Activated CD4-positive, alpha-beta memory T cell treated with anti-CD3 and anti-CD28 coated beads, Interleukin-2, amount 10 ng/mL, durations not matched to agents 7 days and 5 days (primary cell): ENCODE measurements around the gene APC2. TPM values are rescaled to one million over a fixed set of nuclear protein-coding genes. Genes with fewer than 3 reads are reported as not detected.

ENCODE experiments used
- CTCF ChIA-PET: fragments of 350-600 bp; sonication (Branson Sonifier 250); formaldehyde crosslinking; loops from one replicate; lab custom pipeline; 2021; ENCODE audit warnings: antibody characterized with exemption, inconsistent platforms; lab: Charles Lee
- POLR2A ChIA-PET: fragments of 350-600 bp; sonication (Branson Sonifier 250); formaldehyde crosslinking; loops from one replicate; lab custom pipeline; 2021; ENCODE audit warnings: antibody characterized with exemption; lab: Charles Lee
- DNase-seq: peaks from one replicate; pipeline ENCODE4 v3.0.0-alpha.2; 2020
- H3K27ac Mint-ChIP-seq: one replicate; pipeline ENCODE4 v1.8.0; 2021; ENCODE audit warnings: mild to moderate bottlenecking, mixed read lengths
- H3K27me3 Mint-ChIP-seq: one replicate; pipeline ENCODE4 v1.8.0; 2021; ENCODE audit warnings: mixed read lengths
- H3K36me3 Mint-ChIP-seq: one replicate; pipeline ENCODE4 v1.8.0; 2021; ENCODE audit warnings: low read depth, mixed read lengths
- H3K4me1 Mint-ChIP-seq: one replicate; pipeline ENCODE4 v1.8.0; 2021; ENCODE audit warnings: mixed read lengths
- H3K4me3 Mint-ChIP-seq: one replicate; pipeline ENCODE4 v1.8.0; 2021; ENCODE audit warnings: mild to moderate bottlenecking, mixed read lengths
- H3K9me3 Mint-ChIP-seq: one replicate; pipeline ENCODE4 v1.8.0; 2021; ENCODE audit warnings: mixed read lengths
- total RNA-seq, 2 experiments: library from RNA; stranded (reverse); gene quantifications; one replicate each; pipeline ENCODE4 v1.2.3, GENCODE V29; 2021

Gene APC2
- total RNA-seq, 2 experiments from 2014 or later = 0.03 TPM; not detected in 1

DNA sequence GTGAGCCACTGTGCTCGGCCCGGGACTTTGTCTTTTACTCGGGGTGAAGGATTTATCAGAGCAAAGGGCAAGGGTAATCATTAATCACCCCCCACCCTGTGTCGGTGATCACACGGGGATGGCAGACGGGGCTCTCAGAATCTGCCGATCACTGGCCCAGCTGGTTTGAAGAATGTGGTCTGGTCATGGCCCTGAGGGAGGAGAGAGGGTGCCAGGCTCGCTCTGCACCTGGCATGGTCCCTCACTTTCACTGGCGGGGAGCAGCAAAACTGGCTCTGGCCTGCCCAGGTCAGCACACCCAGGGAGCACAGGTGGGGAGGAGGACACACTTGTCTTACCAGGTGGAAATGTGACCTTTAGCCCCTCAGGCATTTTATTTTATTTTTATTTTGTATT lies 51.3 kb downstream of the APC2 start:
- Mint-ChIP-seq H3K9me3 (no peaks in the 10 kb centered on the region), H3K36me3 (no peaks in the 10 kb centered on the region), H3K4me1 (peaks cover 5% of the 10 kb centered on the region), H3K27ac (no peak overlapping the region), H3K4me3 (no peak overlapping the region), H3K27me3 (peaks cover 14% of the 10 kb centered on the region)
- no peak for DNase-seq
- CTCF ChIA-PET = no interaction called here
- POLR2A ChIA-PET = no interaction called here

DNA sequence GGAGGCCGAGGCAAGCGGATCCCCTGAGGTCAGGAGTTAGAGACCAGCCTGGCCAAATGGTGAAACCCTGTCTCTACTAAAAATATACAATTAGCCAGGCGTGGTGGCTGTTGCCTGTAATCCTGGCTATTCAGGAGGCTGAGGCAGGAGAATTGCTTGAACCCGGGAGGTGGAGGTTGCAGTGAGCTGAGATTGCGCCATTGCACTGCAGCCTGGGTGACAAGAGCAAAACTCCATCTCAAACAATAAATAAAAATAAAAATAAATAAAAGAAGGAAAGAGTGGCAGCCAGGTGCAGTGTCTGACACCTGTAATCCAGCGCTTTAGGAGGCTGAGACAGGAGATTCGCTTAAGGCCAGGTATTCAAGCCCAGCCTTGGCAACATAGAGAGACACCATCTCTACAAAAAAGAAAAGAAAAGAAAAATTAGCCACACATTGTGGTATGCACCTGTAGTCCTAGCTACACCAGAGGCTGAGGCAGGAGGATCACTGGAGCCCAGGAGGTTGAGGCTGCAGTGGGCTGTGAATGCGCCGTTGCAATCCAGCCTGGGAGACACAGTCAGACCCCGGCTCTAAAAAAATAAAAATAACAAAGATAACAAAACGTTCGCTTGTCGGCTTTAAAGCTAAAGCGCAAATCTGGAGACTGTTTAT lies 52.6 kb downstream of the APC2 start:
- peaks cover 6% of the 10 kb centered on the region for H3K4me1 Mint-ChIP-seq
- peaks cover 14% of the 10 kb centered on the region for H3K27me3 Mint-ChIP-seq
- no peak overlapping the region for H3K4me3 Mint-ChIP-seq
- no peaks in the 10 kb centered on the region for H3K9me3 Mint-ChIP-seq
- ChIA-PET POLR2A (no interaction called here), CTCF (interaction anchor here (0.6 to 1.2 kb wide), 3 partner anchors 8 to 44 kb away, joined by 3 read pairs; partner anchors contain the start of gene REEP6)
- DNase-seq = no peak
- no peaks in the 10 kb centered on the region for H3K36me3 Mint-ChIP-seq
- H3K27ac Mint-ChIP-seq = no peak overlapping the region

DNA sequence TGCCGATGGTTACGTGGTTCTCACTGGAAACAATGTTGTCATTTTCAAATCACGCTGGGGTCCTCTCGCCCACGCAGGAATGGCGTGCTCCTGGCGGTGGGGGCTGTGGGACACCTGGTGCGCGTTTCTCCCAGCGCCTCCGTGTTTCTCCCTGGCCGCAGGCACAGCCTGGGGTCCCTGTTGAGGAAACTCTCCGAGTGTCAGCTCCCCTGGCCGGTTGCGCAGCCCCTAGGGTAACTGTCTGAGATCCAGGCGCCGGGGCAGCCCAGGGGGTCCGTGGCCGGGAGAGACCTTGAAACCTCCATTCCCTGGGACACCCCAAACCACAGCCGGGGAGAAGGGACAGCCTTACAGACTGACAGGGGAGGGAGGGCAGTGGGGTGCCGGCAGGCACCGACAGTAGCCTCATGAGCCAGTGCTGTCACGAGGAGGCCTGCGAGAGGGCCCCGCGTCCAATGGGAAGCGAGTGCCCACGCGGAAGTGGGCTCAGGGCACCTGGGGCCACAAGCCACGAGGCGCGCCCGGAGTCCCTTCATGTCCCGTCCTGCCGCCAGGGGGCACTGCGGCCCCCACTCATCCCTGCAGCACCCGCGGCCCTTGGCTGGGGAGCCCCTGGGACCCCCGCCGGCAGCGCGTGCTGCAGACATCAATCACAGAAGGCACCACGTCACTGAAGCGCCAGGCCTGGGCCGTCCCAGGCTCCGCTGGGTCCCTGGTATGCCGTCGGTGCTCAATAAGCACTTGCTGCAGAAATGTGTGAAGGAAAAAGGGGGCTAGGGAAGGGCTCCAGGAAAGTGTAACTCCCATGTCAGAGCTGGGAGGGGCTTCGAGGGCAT lies 53.4 kb downstream of the APC2 start:
- Mint-ChIP-seq H3K4me3 (no peak overlapping the region), H3K4me1 (peaks cover 10% of the 10 kb centered on the region), H3K9me3 (no peaks in the 10 kb centered on the region), H3K27me3 (peaks cover 14% of the 10 kb centered on the region), H3K27ac (no peak overlapping the region), H3K36me3 (no peaks in the 10 kb centered on the region)
- ChIA-PET POLR2A (no interaction called here), CTCF (interaction anchor here (0.6 to 1.2 kb wide), 3 partner anchors 9 to 43 kb away, joined by 3 read pairs; partner anchors contain the start of gene REEP6)
- peak; percentile 72 for DNase-seq

DNA sequence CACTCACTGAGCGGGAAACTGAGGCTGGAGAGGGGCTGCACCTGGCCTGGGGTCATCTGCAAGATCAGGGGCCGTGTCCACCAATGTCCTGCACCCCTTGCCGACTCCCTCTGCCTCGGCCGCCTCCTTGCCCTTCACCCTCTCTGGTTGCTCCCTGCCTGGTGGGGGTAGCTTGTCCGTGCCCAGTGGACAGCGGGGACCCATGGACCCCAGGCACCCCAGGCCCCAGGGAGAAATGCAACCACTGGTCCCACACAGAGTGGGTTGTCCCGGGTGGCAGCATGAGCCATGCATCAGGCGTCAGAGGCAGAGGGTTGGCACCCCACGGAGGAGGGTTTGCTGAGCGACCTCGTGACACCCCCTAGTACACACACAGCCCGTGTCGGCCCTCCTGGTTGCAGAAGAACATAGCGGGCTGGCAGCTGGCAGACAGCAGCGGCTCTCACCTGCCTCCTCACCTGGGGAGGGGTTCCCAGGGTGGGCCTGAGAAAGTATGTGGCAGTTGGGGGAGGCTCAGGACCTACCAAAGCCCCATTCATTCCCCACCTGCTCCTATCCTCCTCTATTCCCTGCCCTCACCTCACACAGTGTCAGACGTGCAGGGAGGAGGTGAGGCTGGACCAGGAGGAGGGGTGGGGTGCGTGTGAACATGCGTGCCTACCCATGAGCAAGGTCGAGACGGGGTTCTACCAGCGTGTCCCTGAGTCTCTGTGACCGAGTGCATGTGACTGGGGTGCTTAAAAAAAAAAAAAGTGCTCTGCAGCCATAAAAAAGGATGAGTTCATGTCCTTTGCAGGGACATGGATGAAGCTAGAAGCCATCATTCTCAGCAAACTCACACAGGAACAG lies 54.2 kb downstream of the APC2 start:
- H3K27me3 Mint-ChIP-seq = peaks cover 16% of the 10 kb centered on the region
- no peaks in the 10 kb centered on the region for H3K36me3 Mint-ChIP-seq
- H3K9me3 Mint-ChIP-seq = no peaks in the 10 kb centered on the region
- ChIA-PET CTCF (no interaction called here), POLR2A (no interaction called here)
- peaks cover 10% of the 10 kb centered on the region for H3K4me1 Mint-ChIP-seq
- DNase-seq = no peak
- no peak overlapping the region for H3K4me3 Mint-ChIP-seq
- no peak overlapping the region for H3K27ac Mint-ChIP-seq

DNA sequence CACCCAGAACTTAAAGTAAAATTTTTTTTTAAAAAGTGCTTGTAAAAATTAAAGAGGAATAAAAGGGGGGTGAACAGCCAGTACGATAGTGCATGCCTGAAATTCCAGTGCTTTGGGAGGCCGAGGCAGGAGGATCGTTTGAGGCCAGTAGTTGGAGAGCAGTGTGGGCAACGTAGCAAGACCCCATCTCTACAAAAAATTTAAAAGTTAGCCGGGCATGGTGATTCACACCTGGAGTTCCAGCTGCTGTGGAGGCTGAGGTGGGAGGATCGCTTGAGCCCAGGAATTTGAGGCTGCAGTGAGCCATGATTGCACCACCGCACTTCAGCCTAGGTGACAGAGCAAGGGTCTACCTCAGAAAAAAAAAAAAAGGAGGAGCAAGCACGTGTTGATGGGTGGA lies 55.1 kb downstream of the APC2 start:
- CTCF ChIA-PET = no interaction called here
- no peak overlapping the region for H3K4me3 Mint-ChIP-seq
- H3K36me3 Mint-ChIP-seq = no peaks in the 10 kb centered on the region

DNA sequence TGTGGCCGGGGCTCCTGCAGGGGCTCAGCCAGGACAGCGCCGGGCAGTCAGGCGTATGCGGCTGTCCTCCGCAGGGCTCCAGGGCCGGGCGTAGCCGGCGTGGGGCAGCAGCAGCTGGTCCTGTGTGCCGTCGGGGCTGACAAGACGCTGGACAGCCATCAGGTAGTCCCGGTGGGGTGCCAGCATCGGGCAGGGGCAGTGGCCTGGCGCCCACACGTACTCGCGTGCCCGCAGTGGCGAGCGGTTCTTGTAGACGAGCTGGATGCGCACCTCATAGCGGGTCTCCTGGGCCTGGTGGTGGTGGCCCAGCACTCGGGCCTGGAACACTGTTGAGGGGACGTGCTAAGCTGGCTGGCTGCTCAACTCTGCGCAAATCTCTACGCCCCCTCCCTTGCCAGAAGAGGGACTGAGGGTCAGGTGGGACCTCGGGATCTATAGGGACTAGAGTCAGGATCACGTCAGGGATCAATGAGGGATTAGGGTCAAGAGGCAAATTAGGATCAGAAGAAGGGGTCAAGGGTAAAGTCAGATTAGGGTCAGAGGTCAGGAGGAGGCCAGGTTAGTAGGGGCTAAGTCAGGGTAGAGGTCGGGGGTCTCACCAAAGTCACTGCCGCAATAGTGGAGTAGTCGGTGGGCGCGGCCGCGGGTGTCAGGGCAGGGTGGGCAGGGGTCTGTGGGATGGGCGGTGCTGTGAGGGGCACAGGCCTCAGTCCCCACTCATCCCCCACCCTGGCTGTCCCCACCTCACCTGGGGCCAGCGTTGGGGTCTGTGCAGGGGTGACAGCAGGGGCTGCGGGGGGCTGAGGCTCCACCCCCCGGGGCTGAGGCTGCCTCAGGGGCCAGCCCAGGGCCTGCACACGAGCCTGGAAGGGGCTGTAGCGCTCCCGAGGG lies 56.3 kb downstream of the APC2 start:
- no peaks in the 10 kb centered on the region for H3K9me3 Mint-ChIP-seq
- ChIA-PET CTCF (no interaction called here), POLR2A (no interaction called here)
- H3K27ac Mint-ChIP-seq = no peak overlapping the region
- H3K4me1 Mint-ChIP-seq = peaks cover 14% of the 10 kb centered on the region
- peaks cover 26% of the 10 kb centered on the region for H3K27me3 Mint-ChIP-seq
- no peaks in the 10 kb centered on the region for H3K36me3 Mint-ChIP-seq
- DNase-seq = no peak
- H3K4me3 Mint-ChIP-seq = no peak overlapping the region

More for the DNA sequence above, 55.1 kb downstream of the APC2 start:
- Mint-ChIP-seq H3K27me3 (peaks cover 20% of the 10 kb centered on the region), H3K9me3 (no peaks in the 10 kb centered on the region), H3K4me1 (peaks cover 12% of the 10 kb centered on the region), H3K27ac (no peak overlapping the region)
- POLR2A ChIA-PET = no interaction called here
- no peak for DNase-seq

DNA sequence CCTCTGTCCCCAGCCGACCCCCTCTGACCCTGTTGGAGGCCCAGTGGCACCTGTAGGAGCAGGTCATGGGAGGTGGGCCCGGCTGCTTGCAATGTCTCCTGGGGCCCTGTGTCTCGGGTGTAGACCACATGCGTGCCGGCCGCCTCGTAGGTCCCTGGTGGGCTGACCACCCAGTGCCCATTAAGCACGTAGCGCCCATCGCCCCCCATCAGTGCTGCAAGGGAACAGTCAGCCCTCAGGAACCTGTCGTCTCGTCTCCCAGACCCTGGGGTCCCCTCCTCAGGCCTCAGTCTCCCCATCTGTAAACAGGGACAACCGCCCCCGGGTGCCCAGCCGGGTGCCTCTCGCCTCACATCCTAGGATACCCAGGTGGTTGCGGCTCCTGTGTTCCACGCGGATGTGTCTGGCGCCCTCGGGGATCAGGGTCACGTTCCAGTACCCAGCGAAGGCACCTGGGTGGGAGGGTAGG lies 57.3 kb downstream of the APC2 start:
- peaks cover 15% of the 10 kb centered on the region for H3K4me1 Mint-ChIP-seq
- ChIA-PET CTCF (no interaction called here), POLR2A (no interaction called here)
- no peak overlapping the region for H3K27ac Mint-ChIP-seq
- H3K36me3 Mint-ChIP-seq = no peaks in the 10 kb centered on the region
- H3K4me3 Mint-ChIP-seq = no peak overlapping the region
- peaks cover 27% of the 10 kb centered on the region for H3K27me3 Mint-ChIP-seq
- no peak for DNase-seq
- H3K9me3 Mint-ChIP-seq = no peaks in the 10 kb centered on the region

DNA sequence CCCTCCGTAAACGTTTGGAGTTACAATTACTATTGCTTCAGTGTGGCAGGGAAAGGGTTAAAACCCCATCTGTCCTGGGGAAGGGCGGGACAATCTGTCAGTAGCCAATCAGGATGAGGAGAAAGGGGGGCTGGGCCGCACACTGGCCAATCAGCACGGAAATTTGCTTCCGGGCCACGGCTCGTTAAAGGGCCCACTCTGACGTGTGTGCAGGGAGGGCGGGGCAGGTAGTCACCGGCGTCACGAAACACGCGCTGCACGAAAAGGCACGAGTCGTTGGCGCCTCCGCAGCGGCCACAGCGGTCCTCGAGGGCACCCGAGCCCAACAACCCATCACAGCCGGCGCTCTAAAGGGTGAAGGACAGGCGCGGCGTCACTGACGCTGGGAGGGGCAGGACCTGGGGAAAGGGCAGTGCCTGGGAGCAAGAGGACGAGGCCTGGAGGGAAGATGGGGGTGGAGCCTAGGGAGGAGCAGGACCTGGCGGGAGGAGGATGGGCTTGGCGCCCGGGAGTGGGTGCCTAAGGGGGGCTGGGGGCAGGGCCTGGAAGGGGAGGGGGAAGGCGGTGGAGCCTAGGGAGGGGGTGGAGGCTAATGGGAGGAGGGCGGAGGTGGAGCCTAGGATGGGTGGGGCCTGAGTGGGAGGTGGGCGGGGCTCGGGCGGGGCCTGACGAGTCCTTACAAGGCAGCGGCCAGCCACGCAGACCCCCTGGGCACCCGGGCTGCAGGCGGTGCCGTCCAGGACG lies 58.0 kb downstream of the APC2 start:
- Mint-ChIP-seq H3K27me3 (peaks cover 24% of the 10 kb centered on the region), H3K4me3 (peak overlapping the region; percentile 65), H3K36me3 (no peaks in the 10 kb centered on the region), H3K4me1 (peaks cover 18% of the 10 kb centered on the region), H3K9me3 (no peaks in the 10 kb centered on the region), H3K27ac (peak overlapping the region; percentile 66)
- ChIA-PET CTCF (no interaction called here), POLR2A (no interaction called here)
- DNase-seq = peak; percentile 88

DNA sequence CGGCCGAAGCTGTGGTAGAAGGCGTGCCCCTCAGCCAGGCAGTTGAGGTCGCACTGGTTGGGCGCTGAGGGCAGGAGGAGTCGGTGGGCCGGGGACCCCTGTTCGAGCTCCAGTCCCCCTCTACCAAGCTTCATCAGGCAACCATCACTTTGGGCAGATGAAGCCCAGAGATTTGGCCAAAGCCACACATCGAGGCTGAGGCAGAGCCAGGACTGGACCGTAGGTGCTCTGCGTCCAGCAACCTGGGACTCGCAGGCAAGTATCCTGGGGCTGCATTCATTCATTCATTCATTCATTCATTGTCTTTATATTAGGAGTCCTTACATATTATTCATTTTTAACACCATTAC lies 58.6 kb downstream of the APC2 start:
- POLR2A ChIA-PET = no interaction called here
- peaks cover 24% of the 10 kb centered on the region for H3K27me3 Mint-ChIP-seq
- H3K4me3 Mint-ChIP-seq = no peak overlapping the region
- CTCF ChIA-PET = interaction anchor here (0.7 kb wide), 1 partner anchor 63 kb away, joined by 4 read pairs; no protein-coding TSS in a partner anchor
- no peaks in the 10 kb centered on the region for H3K9me3 Mint-ChIP-seq
- H3K36me3 Mint-ChIP-seq = no peaks in the 10 kb centered on the region
- DNase-seq = no peak
- no peak overlapping the region for H3K27ac Mint-ChIP-seq
- H3K4me1 Mint-ChIP-seq = peaks cover 18% of the 10 kb centered on the region

DNA sequence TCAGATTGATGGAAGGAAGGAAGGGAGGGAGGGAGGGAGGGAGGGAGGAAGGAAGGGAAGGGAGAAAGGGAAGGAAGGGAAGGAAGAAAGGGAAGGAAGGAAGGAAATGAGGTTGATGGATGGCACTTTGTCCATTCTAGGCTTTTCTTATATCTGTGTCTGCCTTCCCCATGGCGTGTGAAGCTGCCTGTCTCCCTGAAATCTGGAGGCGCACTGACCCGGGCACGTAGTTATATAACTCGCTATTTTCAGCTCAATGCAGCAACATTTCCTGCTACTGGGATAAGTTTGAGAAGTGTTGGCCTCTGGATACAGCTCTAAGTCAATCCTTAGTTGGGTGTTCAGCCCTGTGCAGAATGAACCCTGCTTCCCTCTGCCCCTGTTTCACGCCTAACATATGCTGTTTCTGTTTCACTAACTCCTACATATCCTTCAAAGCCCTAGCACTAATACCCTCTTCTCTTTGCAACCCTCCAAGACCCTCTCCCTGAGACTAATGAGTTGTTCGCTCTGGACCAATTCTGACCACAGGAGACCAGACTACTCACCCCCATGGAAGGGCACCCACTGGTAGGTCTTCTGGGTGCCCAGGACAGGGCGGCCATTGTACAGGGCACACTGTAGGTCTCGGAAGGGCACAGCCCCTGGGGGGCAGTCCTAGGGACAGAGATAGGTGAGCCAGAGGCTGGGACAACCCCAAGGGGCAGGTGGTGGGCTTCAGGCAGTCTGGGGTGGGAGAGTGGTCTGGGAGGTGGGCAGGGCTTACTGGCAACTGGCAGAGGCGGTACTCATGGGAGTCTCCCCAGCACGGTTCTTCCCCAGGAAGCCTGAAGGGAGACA lies 59.9 kb downstream of the APC2 start:
- no peaks in the 10 kb centered on the region for H3K9me3 Mint-ChIP-seq
- no peak overlapping the region for H3K4me3 Mint-ChIP-seq
- H3K4me1 Mint-ChIP-seq = peaks cover 20% of the 10 kb centered on the region
- POLR2A ChIA-PET = no interaction called here
- DNase-seq = no peak
- CTCF ChIA-PET = no interaction called here
- H3K27me3 Mint-ChIP-seq = peaks cover 19% of the 10 kb centered on the region
- H3K27ac Mint-ChIP-seq = no peak overlapping the region
- no peaks in the 10 kb centered on the region for H3K36me3 Mint-ChIP-seq

DNA sequence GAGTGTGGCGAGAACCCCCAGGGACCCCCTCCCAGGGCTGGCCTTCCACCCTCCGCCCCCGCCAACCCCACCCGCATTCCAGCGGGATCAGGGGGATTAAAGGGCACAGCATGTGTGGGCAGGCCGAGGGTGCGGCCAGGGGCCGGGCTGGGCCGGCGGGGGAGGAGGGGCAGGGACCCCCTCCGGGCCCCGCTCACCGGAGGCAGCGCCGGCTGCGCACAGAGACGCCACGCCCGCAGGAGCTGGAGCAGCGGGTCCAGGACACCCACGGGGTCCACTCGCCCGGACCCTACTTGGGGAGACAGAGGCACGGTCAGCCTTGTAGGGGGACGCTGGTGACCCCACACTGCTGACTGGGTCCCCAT lies 60.5 kb downstream of the APC2 start:
- POLR2A ChIA-PET = no interaction called here
- H3K9me3 Mint-ChIP-seq = no peaks in the 10 kb centered on the region
- peaks cover 20% of the 10 kb centered on the region for H3K4me1 Mint-ChIP-seq
- H3K27ac Mint-ChIP-seq = no peak overlapping the region
- H3K36me3 Mint-ChIP-seq = no peaks in the 10 kb centered on the region
- H3K4me3 Mint-ChIP-seq = no peak overlapping the region
- H3K27me3 Mint-ChIP-seq = peaks cover 16% of the 10 kb centered on the region
- CTCF ChIA-PET = no interaction called here
- DNase-seq = no peak
